ENCODE results near the gene CPHXL2. TPM values are rescaled to one million over a fixed set of nuclear protein-coding genes. Genes with fewer than 3 reads are reported as not detected.
A peak's percentile ranks its signal among the peaks of the same experiment; 100 is the strongest.

CPHXL2 gene
- total and polyA plus RNA-seq, 5 donors from 2014 or later, result not detected

GRCh38 chr16:75614066-75614897, 62.5 kb downstream of the CPHXL2 start:
- Mint-ChIP-seq H3K9me3 (peaks cover 0 to 3% (median 0%) of the 10 kb centered on the region in 7 donors), H3K27me3 (no peaks in the 10 kb centered on the region), H3K4me1 (peaks cover 5 to 51% (median 30%) of the 10 kb centered on the region in 4 donors), H3K36me3 (peaks cover 44% of the 10 kb centered on the region), H3K27ac (peak overlapping the region in 2 of 3 donors; percentile 44 to 79), H3K4me3 (no peak overlapping the region)
- DNase-seq (no peak), ATAC-seq (ENCODE audit: low read depth in 2 of 2) (no peak)
- H3K4me3 ChIP-seq (ENCODE audit: low read depth, low read length), result peak overlapping the region; percentile 37
- no peak overlapping the region for H3K27ac ChIP-seq (ENCODE audit: insufficient read depth, low read length, poor library complexity, severe bottlenecking)
- H3K9me3 ChIP-seq (ENCODE audit: control insufficient read depth in 2 of 2, low read length in 2 of 2), result no peaks in the 10 kb centered on the region
- peaks cover 24% of the 10 kb centered on the region for H3K4me1 ChIP-seq (ENCODE audit: control insufficient read depth, insufficient read depth, low read length, poor library complexity, severe bottlenecking)
- no peaks in the 10 kb centered on the region for H3K27me3 ChIP-seq (ENCODE audit: control insufficient read depth, insufficient read depth, low read length)
- peaks cover 60% of the 10 kb centered on the region for H3K36me3 ChIP-seq (ENCODE audit: control insufficient read depth, insufficient read depth, low read length)

Other genes with a start within 250 kb of the CPHXL2 start
- 41.7 TPM for gene CFDP1, start 243.5 kb downstream of the CPHXL2 start, total RNA-seq
- gene CFDP1, start 243.5 kb downstream of the CPHXL2 start, polyA plus RNA-seq, result 10 to 100 TPM; 32.0 to 63.8 (median 37.2) TPM
- 45.1 TPM for gene TMEM170A, start 212.3 kb downstream of the CPHXL2 start, total RNA-seq
- 10 to 100 TPM; 34.8 to 41.0 (median 38.1) TPM for gene TMEM170A, start 212.3 kb downstream of the CPHXL2 start, polyA plus RNA-seq
- not detected for gene CHST6, start 181.6 kb downstream of the CPHXL2 start, total RNA-seq
- not detected for gene CHST6, start 181.6 kb downstream of the CPHXL2 start, polyA plus RNA-seq
- not detected for gene CHST5, start 140.9 kb downstream of the CPHXL2 start, total RNA-seq
- not detected for gene CHST5, start 140.9 kb downstream of the CPHXL2 start, polyA plus RNA-seq
- 0.72 TPM for gene TMEM231, start 120.8 kb downstream of the CPHXL2 start, total RNA-seq
- 1 to 10 TPM in 2 of 4 donors, under 1 TPM in 2; 0.64 to 2.6 (median 1.3) TPM for gene TMEM231, start 120.8 kb downstream of the CPHXL2 start, polyA plus RNA-seq
- 81.3 TPM for gene GABARAPL2, start 110.6 kb downstream of the CPHXL2 start, total RNA-seq
- 100 to 1,000 TPM; 293 to 354 (median 316) TPM for gene GABARAPL2, start 110.6 kb downstream of the CPHXL2 start, polyA plus RNA-seq
- gene ADAT1, start 53.7 kb downstream of the CPHXL2 start, total RNA-seq, result 98.7 TPM
- gene ADAT1, start 53.7 kb downstream of the CPHXL2 start, polyA plus RNA-seq, result 10 to 100 TPM; 40.1 to 57.6 (median 52.0) TPM
- gene KARS1, start 29.3 kb downstream of the CPHXL2 start, total RNA-seq, result 130 TPM
- gene KARS1, start 29.3 kb downstream of the CPHXL2 start, polyA plus RNA-seq, result 100 to 1,000 TPM; 186 to 237 (median 209) TPM
- gene TERF2IP, start 29.2 kb downstream of the CPHXL2 start, total RNA-seq, result 133 TPM
- gene TERF2IP, start 29.2 kb downstream of the CPHXL2 start, polyA plus RNA-seq, result 100 to 1,000 TPM; 133 to 204 (median 162) TPM
- not detected for gene DUXB, start 24.5 kb upstream of the CPHXL2 start, total RNA-seq
- gene DUXB, start 24.5 kb upstream of the CPHXL2 start, polyA plus RNA-seq, result not detected
- not detected for gene CPHXL, start 49.5 kb upstream of the CPHXL2 start, total RNA-seq
- gene CPHXL, start 49.5 kb upstream of the CPHXL2 start, polyA plus RNA-seq, result not detected